SIG-M5 treated with dmso at 0.1 percent for 504 hours (cell line): ENCODE measurements around the gene RIPOR2.
"Not testable (repeated sequence)": the region's sequence is repeated elsewhere in the genome, so short reads cannot be mapped to it uniquely, and the experiment has no call there.

Source experiments
- DNase-seq: peaks from one replicate; lab custom pipeline; 2025; ENCODE audit not compliant: unreplicated experiment; lab: John Stamatoyannopoulos, UW

Gene RIPOR2

GRCh38 chr6:24877747-24878146 is 58.0 kb downstream of the RIPOR2 start:
- DNase-seq, result not testable (repeated sequence)

- no peak for DNase-seq
Observed at GRCh38 chr6:24876499-24877465, 59.0 kb downstream of the RIPOR2 start.

DNA sequence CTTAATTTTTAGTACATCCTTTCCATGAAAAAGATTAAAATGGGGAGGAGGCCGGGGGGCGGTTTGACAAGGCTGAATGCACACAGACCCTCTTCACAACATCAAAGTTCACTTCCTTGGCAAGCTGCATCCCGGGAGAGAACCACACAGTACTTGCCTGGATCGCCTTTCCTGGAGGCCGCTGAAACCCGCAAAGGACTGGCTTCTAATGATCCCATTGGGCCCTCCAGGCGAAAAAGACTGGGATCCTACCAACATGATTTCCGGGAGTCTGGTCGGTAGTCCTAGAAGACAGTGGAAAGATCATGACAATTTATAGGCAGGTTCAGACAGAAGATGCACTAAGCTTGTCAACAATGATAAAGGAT is 60.2 kb downstream of the RIPOR2 start:
- DNase-seq, result no peak

GRCh38 chr6:24874776-24875533 is 60.8 kb downstream of the RIPOR2 start:
- no peak for DNase-seq

- DNase-seq, result no peak
Observed at GRCh38 chr6:24874128-24874527, 61.6 kb downstream of the RIPOR2 start.

- DNase-seq, result no peak
Observed at GRCh38 chr6:24872779-24873178, 63.0 kb downstream of the RIPOR2 start.

DNA sequence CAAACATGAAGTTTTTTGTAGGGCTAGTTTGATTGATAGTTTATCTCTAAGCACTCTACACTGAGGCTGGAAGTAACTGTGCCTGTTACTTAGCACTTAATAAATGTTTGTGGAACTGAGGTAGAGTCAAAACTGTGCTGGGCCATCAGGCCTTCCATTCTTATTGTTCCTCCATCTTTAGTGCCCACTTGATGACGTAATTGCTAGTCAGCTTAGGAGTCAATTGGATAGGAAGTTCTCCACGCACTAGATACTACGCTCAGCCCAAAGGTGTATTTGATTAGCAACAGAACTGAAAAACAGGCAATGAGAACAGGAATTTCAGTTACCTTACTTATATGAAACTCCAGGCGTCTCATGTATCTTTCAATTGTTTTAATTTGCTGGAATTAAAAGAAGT is 67.0 kb downstream of the RIPOR2 start:
- no peak for DNase-seq

DNA sequence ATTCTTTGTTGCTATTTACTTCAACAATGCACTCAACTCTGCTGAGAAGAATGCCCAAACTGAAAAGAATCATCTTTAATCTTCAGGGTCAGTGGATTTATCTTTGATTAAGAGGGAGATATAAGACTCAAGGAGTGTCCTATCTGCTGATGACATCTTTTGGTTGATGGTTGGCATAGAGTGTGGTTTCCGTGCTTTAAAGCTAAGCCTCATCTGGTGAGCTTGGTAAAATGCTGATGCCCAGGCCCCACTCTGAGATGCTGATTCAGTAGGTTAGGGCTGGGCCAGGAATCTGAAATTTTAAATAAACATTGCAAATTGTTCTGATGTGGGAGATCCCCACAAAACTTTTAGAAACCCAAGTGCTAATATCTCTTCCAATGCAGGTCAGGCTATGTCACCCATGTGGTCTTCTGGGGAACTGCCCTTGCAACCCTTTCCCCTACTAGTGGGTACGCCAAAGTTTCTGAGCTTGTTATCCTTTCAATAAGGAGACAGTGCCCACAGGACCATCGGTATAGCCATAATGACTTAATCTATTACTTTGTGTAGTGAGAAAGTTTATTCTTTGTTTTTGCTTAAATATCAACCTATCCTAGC is 68.6 kb downstream of the RIPOR2 start:
- no peak for DNase-seq

GRCh38 chr6:24865161-24865560 is 70.6 kb downstream of the RIPOR2 start:
- no peak for DNase-seq

- no peak for DNase-seq
Observed at GRCh38 chr6:24864343-24864742, 71.4 kb downstream of the RIPOR2 start.

DNA sequence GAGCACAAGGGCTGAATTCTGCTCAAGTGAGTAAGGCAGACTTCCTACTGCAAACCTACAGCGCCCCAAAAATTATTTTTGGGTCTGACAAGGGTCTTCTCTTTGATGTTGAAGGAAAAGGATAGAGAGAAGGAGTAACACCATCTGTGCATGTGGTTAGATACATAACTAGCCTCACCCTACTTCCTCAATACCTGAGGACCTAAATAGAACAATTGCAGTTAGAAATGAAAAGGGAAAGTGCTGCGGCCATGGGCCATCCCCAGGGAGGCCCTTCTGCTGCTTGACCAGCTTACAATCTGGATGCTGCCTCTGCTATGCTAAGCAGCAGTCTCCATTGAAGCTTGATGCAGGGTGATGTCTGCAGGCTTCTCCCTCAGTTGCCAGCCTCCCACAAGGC is 73.8 kb downstream of the RIPOR2 start:
- no peak for DNase-seq

GRCh38 chr6:24859608-24860200 is 76.1 kb downstream of the RIPOR2 start:
- peak; percentile 13 for DNase-seq

GRCh38 chr6:24859132-24859531 is 76.6 kb downstream of the RIPOR2 start:
- DNase-seq, result no peak

- peak; percentile 95 for DNase-seq
Observed at GRCh38 chr6:24858177-24858653, 77.5 kb downstream of the RIPOR2 start.

DNA sequence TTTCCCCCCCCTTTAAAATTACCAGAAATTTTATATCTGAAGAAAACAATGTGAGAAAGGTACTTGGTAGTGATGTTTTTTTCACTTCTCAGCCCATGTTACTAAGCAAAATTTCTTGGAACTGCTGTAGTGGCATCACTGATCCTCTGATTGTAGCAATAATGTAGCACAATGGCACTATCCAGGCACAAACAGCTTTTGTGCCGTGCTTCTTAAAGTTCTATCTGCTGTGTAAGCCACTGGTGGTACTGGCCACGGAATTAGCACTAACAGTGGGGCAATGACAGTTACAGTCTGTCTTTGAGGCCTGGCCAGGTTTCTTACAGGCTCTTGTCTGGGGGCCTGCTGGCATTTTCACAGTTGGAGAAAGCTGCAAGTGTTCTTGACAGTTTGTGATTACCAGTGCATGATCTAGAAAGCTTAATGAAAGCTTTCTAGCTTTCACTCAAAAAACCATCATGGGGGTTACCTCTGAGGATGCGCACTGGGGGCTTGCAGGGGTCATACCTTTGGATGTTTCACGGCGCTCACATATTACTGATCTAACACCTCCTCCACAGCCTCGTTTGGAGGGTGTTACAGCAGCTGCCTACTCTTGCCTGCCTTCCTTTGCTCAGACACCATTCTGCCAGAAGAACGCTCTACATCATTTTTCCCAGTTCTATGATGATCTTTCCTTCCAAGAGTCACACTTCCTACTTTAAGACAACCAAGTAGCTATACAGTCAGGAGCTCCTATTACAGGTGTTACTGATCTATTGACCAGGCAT is 78.7 kb downstream of the RIPOR2 start:
- no peak for DNase-seq

DNA sequence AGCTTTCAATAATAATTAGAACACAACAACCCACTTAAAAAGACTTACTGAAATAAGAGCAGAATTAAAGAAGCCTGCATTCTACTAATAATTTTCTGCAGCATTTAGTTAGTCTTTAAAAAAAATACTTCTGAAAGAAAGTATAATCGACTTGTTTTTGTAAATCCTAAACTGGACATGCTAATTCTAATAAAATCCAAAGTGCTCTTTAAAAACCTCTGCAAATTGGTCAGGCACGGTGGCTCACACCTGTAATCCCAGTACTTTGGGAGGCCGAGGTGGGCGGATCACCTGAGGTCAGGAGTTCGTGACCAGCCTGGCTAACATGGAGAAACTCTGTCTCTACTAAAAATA is 79.5 kb downstream of the RIPOR2 start:
- DNase-seq, result no peak

DNA sequence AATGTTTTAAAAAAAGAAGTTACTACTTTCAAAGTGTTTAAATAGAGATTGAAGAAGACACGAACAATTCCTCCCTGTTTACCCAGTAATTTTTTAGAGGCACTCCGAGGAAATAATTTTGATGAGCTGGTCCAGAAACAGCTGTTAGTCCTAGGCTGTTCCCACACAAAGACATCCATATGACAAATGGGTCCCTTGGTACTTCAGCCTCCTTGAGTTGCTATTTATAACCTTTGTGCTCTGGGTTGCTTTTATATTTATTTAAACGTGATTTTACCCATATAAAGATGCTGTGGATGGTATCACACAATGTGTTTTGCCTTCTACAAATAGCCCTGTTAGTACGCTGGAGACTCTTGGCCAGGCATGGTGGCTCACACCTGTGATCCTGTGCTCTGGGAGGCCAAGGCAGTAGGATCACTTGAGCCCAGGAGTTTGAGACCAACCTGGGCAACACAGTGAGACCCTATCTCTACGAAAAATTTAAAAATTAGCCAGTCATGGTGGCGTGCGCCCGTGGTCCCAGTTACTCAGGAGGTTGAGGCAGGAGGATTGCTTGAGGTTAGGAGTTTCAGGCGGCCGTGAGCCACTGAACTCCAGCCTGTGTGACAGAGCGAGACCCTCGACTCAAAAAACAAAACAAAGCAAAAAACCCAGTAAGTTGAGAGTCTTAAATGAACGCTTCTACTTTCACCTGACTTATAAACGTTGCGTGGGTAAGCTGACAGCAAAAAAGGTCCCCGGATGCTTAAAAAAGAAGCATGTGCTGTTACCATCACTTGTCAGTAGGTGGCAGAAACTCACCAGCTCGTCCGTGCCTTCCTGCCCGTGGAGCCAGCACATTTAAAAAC is 80.1 kb downstream of the RIPOR2 start:
- peak; percentile 70 for DNase-seq

- DNase-seq, result no peak
Observed at GRCh38 chr6:24854077-24854666, 81.6 kb downstream of the RIPOR2 start.

GRCh38 chr6:24851086-24851485 is 84.7 kb downstream of the RIPOR2 start:
- DNase-seq, result no peak
